ENCODE measurements around the gene SEC23IP.
A peak's percentile ranks its signal among the peaks of the same experiment; 100 is the strongest.
"Not testable (repeated sequence)": the region's sequence is repeated elsewhere in the genome, so short reads cannot be mapped to it uniquely, and the experiment has no call there.

SEC23IP gene

DNA sequence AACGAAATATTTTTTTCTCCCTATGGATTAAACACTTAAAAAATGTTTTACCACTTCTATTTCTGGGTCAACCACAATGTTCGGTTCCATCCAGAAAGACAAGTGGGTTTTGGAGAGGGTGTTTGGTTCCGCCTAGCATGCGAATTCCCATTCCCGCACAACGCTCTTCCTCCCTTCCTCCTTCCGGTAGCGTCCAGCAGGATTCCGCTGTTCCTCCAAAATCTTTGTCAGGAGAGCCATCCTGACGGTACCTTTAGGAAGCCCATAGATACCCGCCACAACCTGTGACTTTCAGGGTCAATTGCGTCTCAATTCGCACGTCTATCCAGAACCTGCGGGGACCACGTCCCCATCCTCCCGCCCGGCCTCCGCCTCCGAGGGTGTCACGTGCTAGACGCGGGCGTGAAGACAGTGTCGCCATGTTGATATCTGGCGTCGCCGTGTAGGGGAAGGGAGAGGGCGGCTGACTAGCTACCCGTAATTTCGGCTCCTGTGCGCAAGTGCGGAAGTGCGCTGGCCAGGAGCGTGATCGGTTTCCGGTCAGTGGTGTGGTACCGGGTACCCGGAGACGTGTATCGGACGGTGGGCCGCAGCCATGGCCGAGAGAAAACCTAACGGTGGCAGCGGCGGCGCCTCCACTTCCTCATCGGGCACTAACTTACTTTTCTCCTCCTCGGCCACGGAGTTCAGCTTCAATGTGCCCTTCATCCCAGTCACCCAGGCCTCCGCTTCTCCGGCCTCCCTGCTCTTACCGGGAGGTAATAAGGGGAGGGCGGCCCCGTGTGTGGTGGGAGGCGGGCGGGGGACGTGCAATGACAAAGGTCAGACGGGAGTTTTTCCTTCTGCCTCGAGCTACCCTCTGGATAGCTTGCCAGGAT, at the start of gene SEC23IP:
TSS of gene SEC23IP (plus strand) at position 543 of the 878 bp plus-strand sequence. CDS start at position 596, 53 bp downstream.
- DNase-seq (ENCODE audit: low read depth), result peak; percentile 87

DNA sequence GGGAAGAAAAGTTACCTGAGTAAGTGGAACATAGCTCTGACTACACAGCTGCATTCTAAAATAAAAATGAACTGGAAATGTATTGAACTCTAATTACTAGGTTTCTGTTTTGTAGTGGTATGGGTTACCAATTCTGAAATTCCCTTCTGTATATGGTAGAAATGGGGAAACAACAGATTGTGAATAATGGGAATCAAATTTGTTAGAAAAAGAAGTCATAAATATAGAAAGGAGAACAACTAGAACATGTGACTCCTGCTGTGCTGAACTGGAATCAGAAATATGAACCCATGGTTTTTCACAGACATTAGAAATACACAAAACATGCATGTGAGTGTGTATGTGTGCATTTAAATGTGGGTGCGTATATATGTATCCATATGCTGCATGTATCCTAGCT, 46.9 kb upstream of the SEC23IP start:
- DNase-seq (ENCODE audit: low read depth), result no peak

DNA sequence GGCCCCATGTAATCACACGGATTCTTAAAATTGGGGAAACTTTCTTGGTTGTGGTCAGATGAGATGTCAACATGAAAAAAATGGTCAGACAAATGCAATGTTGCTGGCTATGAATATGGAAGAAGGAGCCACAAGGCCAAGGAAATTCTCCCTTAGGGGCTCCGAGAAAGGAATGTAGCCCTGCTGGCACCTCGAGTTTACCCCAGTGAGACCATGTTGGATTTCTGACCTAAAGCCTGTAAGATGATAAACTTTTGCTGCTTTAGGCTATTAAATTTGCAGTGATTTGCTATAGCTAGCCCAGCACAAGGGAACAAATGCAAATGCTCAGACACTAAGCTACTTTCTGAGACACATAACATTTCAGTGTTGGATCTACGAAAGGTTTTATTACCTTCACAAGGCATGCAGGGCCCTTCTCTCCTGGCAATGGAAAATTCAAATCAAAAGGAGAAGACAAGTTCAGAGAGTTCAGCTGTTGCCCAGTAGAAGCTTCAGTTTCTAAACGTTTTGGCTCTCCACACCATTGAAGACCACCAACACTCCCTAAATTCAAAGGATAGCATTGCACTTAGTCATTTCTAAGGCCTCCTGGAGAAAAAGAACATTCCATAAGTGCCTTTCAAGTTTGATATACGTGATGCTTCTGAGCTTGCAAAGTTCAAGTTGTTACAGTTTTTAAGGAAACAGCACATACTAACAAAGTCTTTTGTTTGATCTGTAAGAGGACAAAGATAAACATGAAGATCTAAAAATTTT, 43.3 kb upstream of the SEC23IP start:
- DNase-seq (ENCODE audit: low read depth), result no peak

DNA sequence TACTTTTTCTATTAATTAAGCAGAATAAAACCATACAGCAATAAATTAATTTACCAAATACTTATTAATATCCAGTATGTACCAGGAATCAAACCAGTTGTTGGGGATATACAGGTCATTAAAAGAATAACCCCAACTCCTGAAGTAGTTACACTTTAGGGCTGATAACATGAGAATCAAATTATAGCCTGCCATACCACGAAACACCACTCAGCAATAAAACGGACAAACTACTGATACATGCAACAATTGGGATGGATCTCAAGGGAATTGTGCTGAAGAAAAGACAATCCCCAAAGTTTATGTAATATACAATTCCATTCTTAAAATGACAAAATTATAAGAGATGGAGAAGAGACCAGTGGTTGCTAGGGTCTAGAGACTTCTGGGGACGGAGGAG, 42.6 kb upstream of the SEC23IP start:
- DNase-seq (ENCODE audit: low read depth), result no peak

DNA sequence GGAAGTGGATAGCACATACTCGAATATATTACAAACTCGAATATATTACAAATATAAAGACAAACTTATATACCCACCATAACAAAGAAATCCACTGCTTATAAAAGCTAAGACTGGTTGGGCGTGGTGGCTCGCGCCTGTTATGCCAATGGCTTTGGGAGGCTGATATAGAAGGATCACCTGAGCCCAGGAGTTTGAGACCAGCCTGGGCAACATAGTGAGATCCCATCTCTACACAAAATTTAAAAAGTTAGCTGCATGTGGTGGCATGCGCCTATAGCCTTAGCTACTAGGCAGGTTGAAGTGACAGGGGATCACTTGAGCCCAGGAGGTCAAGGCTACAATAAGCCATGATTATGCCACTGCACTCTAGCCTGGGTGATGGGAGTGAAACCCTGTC, 40.3 kb upstream of the SEC23IP start:
- no peak for DNase-seq (ENCODE audit: low read depth)

DNA sequence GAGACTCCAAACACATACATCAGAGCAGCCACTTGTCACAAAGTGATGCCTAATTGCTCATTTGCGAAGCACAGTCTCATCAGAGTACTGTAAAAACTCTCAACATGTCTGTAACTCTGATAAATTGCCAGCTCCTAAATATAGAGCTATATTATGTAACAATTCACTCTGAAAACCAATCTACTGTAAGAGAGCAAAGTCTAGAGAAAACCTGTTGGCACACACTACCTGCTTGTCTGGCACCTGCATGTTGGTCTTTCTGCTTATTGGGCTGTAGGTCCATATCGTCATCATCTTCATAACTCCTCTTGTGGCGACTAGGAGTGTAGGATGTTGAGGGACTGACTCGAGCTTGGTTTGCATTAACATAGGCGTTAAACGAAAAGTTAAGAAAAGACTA, 39.7 kb upstream of the SEC23IP start:
- DNase-seq (ENCODE audit: low read depth), result no peak

DNA sequence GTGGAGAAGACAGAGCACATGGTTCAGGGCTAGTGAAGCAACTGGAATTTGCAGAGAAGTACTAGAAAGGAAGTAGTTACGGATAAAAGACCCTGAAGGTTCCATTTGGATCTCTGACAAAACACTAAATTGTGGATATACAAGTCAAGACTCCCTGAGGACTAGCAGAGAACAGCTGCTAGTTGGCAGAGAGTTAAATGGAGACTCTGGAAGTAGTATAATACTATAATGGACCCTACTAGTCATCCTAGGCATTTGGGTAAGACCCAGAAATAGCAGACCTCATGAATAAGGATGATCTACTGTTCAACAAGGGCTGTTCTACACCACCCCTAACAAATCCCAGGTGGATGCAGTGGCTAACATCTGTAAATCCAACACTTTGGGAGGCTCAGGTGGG, 39.0 kb upstream of the SEC23IP start:
- DNase-seq (ENCODE audit: low read depth), result no peak

DNA sequence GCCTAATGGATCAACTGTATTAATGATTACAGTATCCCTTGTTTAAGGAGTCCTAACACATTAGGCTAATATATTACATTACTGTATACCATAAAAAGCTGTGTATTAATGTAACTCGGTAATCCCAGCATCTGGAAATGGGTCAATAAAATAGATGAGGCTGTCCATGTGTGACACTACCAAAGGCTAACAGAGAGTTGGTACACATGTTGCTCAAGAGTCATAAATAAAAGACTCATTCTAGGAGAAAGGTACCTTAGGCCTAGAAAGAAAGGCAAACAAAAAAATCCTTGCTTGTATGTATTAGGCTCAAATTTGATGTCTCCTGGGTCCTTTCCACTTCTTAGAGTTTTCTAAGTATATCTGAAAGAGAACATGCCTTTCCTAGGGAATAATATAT, 34.5 kb upstream of the SEC23IP start:
- no peak for DNase-seq (ENCODE audit: low read depth)

DNA sequence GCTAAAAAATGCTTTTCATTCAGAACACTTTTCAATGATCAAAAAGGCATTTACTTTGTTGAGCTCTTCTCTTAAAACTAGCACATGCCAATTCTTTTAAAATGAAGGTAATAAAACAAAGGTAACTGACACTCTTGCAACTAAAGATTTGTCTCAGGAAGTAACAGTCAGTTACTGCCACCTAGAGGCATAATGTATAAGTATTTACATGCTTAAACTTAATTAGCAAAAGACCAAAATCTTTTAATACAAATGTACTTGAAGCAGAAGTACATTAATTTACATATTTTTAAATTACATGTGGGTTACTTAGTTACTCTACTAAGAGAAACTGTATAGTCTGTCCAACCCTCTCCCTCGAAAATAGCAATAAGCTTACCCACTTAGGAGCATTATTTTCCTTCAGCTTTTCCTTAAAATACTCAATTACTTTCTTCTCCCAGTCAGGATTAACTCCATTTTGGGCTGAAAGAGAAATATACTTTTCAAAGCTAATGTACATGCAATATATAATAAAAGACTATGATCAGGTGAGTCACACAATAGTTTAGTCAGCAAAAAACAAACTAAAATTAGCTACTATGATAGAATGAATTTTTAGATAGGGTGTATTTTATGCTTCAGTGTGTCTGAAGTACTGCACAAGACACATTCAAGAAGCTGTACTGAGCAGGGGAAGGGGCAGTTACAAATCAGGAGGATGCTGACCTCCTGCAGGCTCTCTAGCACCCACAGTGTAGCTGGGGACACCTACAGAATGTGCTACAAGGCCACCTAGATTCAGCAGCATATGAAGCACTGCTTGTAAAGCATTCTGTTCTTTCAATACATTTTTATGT, 32.9 kb upstream of the SEC23IP start:
- DNase-seq (ENCODE audit: low read depth), result no peak

DNA sequence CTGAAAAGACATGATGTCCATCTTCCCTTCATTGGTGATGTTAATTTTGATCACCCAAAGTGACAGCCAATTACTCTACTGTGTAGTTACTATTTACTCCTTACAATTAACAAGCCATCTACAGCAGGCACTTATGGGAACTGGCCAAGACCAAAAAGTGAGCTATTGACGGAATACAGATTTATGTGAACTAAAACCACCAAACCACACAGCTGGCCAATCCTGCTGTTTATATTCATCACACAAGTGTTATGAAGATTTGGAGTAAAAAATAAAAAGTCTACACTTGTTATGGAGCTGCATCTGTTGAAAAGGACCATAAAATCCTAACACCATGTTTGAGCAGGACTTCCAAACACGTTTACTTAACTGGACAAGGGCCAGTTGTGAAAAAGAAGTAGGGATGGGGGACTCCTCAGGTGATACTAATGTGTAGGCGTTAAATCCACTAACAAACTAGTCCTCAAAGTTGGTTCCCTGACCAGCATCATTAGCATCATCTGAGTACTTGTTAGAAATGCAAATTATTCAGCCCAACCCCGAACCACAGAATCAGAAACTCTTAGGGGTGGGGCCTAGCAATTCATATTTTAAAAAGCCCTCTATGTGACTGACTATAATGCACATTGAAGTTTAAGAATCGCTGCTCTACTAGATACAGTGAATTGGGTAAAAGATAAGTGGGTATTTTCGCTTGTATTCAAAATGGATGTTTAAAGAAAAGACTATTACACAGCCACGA, 31.5 kb upstream of the SEC23IP start:
- no peak for DNase-seq (ENCODE audit: low read depth)

DNA sequence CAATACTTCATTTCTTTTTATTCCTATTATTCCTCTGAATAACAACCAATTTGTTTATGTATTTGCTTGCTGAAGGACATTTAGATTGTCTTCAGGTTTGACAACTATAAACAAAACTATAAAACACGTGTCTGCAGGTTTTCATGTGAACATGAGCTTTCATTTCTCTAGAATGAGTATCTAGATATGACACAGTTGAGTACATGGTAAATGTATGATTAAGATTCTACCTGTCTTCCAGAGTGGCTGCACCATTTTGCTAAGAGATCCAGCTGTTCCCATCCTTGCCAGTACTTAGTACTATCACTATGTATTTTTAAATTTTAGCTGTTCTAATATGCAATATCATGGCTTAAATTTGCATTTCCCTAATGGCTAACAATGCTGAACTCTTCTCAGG, 30.0 kb upstream of the SEC23IP start:
- no peak for DNase-seq (ENCODE audit: low read depth)

DNA sequence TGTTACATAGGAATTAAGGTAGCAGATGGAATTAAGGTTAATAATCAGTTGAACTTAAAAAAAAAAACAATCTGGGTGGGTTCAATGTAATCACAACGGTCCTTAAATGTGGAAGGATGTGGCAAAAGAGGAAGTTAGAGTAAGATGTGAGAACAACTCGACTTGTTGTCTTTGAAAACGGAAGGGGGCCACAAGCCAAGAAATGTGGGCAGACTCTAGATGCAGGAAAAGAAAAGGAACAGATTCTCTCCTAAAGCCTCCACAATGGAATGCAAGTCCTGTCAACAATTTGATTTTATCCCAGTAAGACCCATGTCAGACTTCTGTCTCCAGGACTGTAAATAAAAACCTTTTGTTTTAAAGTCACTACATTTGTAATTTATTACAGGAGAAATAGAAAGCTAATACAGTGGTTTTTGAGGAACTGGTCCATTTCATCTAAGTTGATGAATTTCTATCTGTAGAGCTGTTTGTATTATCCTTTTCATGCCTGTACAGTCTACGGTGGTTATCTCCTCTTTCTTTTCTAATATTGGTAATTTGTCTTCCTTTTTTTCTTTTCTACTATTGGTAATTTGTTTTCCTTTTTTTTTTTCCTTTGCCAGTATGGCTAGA, 28.5 kb upstream of the SEC23IP start:
- no peak for DNase-seq (ENCODE audit: low read depth)

DNA sequence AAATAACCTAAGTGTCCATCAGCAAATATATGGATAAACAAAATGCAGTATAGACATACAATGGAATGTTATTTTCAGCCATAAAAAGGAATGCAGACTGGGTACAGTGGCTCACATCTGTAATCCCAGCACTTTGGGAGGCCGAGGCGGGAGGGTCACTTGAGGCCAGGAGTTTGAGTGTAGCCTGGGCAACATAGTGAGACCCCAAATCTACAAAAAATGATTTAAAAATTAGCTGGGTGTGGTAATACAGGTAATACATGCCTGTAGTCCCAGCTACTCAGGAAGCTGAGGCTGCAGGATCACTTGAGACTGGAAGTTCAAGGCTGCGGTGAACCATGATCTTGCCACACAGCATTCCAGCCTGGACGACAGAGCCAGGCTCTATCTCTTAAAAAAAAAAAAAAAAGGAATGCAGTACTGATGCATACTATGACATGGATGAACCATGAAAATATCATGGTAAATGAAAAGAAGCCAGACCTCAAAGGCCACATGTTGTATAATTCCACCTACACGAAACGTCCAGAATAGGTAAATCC, 26.8 kb upstream of the SEC23IP start:
- no peak for DNase-seq (ENCODE audit: low read depth)

DNA sequence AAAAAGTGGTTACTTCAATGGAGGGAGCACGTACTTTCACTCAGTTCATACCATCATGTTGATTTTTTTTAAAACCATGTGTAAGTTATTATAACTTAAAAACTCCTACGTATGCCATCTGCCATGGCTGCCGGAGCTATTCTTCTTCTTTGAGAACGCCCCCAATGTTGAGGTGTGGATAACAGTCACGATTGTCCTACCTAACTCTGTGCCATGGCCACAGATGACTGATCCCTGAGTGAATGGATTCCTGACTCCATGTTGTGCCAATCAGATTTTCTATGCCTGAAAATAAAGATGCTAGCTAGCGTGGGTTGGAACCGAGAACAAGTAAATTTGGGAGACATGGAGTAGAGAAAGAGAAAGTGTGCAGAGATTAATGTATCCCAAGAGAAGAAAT, 25.2 kb upstream of the SEC23IP start:
- no peak for DNase-seq (ENCODE audit: low read depth)

DNA sequence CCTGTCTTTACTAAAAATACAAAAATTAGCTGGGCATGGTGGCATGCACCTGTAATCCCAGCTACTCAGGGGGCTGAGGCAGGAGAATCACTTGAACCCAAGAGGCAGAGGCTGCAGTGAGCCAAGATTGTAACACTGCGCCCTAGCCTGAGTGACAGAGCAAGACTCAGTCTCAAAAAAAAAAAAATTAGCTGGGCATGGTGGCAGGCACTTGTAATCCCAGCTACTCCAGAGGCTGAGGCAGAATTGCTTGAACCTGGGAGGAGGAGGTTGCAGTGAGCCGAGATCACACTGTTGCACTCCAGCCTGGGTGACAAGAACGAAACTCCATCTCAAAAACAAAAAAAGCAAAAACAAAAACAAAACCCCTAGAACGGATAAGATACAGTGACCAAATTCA, 23.1 kb upstream of the SEC23IP start:
- not testable (repeated sequence) for DNase-seq (ENCODE audit: low read depth)

DNA sequence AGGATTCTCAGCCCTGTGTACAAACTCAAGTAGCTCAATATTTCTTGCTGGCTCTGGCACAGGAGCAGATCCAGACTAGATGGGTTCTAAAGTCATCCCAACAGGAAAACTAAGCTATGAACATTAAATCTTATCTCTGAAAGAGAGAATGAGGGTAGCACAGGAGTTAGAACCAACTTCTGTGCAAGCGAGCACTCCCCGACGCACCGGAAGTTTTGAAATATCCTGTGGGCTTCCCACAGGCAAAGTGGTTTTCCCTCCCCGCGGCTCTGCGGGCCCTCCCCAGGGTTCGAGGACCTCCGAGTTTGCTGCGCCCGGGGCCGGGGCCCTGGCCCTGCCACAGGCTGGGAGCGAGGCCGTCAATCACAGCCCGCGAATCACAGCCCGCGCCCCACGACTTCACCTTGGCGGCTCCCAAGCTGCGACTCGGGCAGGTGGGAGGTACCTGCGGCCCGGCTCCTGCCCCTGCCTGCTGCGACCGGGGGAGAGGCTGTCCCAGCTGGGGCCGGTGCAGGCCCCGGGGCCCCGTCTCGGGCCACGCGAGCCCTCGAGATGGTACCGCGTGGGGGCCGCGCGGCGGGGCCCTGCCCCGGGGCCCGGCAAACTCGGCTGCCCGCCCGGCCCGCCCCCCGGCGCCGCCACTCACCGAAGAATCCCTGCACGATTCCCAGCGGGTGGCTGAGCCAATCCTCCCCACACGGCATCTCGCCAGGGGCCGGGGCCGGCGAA, 20.5 kb upstream of the SEC23IP start:
- DNase-seq (ENCODE audit: low read depth), result peak; percentile 21

DNA sequence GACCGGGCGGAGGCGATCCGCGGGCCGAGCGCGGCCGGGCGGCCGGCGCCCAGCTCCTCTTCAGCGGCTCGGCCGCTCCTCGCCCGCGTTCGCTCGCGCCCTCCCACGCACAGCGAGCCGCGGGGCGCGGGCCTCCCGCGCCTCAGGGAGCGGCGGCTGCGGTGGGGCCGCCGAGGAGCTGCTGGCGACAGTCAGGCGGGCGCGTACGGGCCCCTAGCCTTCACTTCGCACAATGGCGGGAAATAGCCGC, 20.0 kb upstream of the SEC23IP start, which contains the start of gene MCMBP:
TSS of gene MCMBP (minus strand) at position 234 of the 250 bp plus-strand sequence. CDS start 259 bp downstream, outside the sequence.
- DNase-seq (ENCODE audit: low read depth), result no peak

DNA sequence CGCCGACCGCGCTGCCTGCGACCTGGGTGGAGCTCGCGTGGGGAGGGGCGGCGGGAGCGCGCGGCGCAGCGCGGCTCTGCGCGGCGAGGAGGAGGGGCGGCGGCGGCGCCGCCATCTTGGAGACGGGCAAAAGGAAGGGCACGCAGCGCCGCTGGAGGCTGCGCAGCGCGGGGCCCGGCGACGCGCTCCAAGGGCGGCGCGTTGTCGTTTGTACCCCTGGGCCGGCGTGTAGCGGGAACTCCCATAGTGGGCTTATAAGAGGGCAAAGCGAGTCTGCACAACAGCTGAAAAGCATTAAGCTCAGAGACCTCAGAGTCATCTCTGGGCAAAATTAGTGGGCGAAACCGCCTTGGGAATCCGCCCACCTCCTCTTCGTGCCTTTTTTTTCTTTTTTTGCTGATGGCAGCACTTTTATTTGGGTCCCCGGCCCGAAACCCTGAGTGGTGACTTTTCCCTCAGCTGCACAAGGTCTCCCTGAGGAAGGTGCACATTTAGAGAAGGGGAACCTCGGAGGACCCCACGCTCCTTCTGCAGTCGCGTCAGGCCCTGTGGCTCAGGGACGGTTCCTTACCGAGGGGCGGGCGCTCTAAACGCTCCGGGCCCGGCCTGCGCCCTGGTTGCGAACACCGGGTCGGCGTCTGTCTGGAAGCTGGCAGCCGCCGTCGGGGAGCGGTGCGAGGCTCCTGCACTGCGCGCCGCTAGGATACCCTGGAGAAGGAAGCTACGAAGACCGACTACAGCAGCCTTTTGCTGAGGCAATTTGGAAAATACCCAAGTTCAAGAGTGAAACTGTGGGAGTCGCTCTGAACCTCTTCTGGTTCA, 19.5 kb upstream of the SEC23IP start:
- DNase-seq (ENCODE audit: low read depth), result peak; percentile 67

DNA sequence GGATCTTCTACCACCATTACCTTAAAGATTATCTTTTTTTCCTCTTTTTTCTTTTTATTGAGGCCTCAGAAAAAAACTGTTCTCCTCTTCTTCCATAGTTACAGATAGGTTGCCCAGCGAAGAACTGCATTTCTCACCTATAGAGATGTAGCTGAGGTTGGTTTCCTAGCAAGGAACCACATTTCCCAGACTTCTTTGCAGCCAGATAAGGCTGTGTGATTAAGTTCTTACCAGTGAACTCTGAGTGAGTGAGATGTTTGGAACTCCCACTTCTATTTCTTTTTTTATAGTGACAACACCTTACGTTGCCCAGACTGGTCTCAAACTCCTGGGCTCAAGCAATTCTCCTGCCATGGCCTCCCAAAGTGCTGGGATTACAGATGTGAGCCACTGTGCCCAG, 14.0 kb upstream of the SEC23IP start:
- no peak for DNase-seq (ENCODE audit: low read depth)
